Left ventricle myocardium inferior (tissue), 1 donor: ENCODE measurements around the gene MGLL. TPM values are rescaled to one million over a fixed set of nuclear protein-coding genes. Genes with fewer than 3 reads are reported as not detected.

ENCODE experiments used
- DNase-seq: peaks from one replicate; pipeline ENCODE4 v3.0.0-alpha.2; 2020
- H3K27ac ChIP-seq: fragments of 200-600 bp; replicated peaks from 2 replicates; pipeline ENCODE4 v1.8.0; 2021
- H3K27me3 ChIP-seq: fragments of 200-600 bp; 2 replicates; pipeline ENCODE4 v1.8.0; 2021; ENCODE audit warnings: low read depth
- H3K36me3 ChIP-seq: fragments of 200-600 bp; 2 replicates; pipeline ENCODE4 v1.8.0; 2021
- H3K4me1 ChIP-seq: fragments of 200-600 bp; 2 replicates; pipeline ENCODE4 v1.8.0; 2021
- H3K4me3 ChIP-seq: fragments of 200-600 bp; 2 replicates; pipeline ENCODE4 v1.8.0; 2021; ENCODE audit warnings: mild to moderate bottlenecking, moderate library complexity
- H3K9me3 ChIP-seq: fragments of 200-600 bp; replicated peaks from 2 replicates; pipeline ENCODE4 v1.8.0; 2021
- CTCF ChIP-seq: fragments of 200-600 bp; IDR thresholded peaks from 2 replicates; pipeline ENCODE4 v1.8.0; 2021; ENCODE audit warnings: antibody characterized with exemption, mild to moderate bottlenecking, borderline replicate concordance
- intact Hi-C: fragments of 100-400 bp; cut with micrococcal nuclease; formaldehyde crosslinking; loops from one replicate; pipeline ENCODE4 v1.11.0; 2022
- total RNA-seq: library from RNA; stranded (reverse); fragmentation: NEBNext Ultra II Directional; extraction: Animal tissue kit (Norgen Biotek cat#: 25700); gene quantifications from one replicate; pipeline ENCODE4 v1.2.1, GENCODE V29; 2021
- donor health status: DM: no; HTN: yes; CAD: no; lungs with severe emphysema.

MGLL gene
- total RNA-seq, 1 donor from 2014 or later = 67.0 TPM

DNA sequence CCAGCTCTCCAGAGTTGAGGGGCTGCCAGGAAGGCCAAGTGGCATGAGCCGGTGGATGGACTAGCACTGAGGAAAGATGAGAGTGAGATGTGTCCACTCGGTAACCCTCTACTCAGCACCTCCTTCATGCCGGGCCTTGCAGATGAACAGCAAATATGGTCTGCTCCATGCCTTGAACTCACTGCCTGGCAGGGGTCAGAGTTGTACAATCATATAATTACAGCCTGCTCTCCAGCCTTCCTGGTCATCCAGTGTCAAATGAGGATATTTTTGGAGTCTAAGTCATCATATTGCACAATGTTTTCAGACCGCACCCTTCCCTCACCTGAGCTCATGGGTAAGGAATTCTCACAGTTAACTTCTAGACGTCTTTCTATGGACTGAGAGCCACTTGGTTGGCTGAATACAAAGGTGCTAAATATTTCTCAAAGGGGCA lies 4.9 kb downstream of the MGLL start:
- Histone ChIP-seq H3K27me3 (no peaks in the 10 kb centered on the region), H3K27ac (peak overlapping the region; percentile 96), H3K9me3 (no peaks in the 10 kb centered on the region), H3K36me3 (peaks cover 41% of the 10 kb centered on the region), H3K4me1 (peaks cover 98% of the 10 kb centered on the region), H3K4me3 (peak overlapping the region; percentile 95)
- intact Hi-C loops = no loop called here
- no peak for TF ChIP-seq CTCF
- DNase-seq = no peak

DNA sequence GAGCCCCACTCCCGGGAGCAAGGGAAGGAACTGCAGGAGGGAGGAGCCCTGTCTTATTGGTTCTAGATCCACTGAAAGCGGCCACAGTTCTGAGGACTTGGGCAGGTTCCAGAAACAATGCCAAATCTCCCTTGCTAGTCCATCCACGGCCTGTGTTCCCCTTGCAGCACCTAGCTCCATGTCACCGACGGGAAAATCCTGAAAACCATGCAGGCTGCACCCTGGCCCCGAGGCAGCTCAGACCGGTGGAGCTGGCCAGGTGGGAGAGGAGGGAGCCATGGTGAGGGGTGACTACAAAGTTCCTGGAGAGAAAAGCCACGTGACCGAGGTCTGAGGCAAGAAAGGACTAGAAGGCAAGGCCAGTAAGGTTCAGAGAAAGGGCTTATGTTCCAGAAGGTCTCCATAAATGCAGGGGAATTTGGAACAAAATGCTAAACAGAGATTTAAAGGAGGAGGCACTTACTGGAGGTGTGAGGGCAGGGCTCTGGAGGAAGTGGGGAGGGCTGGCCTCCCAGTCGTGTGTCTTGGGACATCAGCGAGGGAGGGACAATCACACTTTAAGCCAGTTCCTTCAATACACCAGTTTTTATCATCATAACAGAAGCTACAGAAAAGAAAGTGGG lies 5.4 kb downstream of the MGLL start:
- DNase-seq = no peak
- Histone ChIP-seq H3K4me3 (peak overlapping the region; percentile 95), H3K36me3 (peaks cover 46% of the 10 kb centered on the region), H3K4me1 (peaks cover 97% of the 10 kb centered on the region), H3K27me3 (no peaks in the 10 kb centered on the region), H3K9me3 (peaks cover under 1% of the 10 kb centered on the region), H3K27ac (peak overlapping the region; percentile 96)
- no peak for TF ChIP-seq CTCF
- intact Hi-C loops = no loop called here

- Histone ChIP-seq H3K36me3 (peaks cover 56% of the 10 kb centered on the region), H3K27me3 (no peaks in the 10 kb centered on the region), H3K4me3 (peak overlapping the region; percentile 95), H3K27ac (peak overlapping the region; percentile 96), H3K9me3 (peaks cover 3% of the 10 kb centered on the region), H3K4me1 (peaks cover 93% of the 10 kb centered on the region)
- no peak for DNase-seq
- TF ChIP-seq CTCF = no peak
- intact Hi-C loops = no loop called here
Measured at GRCh38 chr3:127815641-127816605, 6.4 kb downstream of the MGLL start.

GRCh38 chr3:127815001-127815400 lies 7.3 kb downstream of the MGLL start:
- peaks cover 3% of the 10 kb centered on the region for H3K9me3 ChIP-seq
- DNase-seq = no peak
- H3K27ac ChIP-seq = peak overlapping the region; percentile 96
- peaks cover 95% of the 10 kb centered on the region for H3K4me1 ChIP-seq
- no peaks in the 10 kb centered on the region for H3K27me3 ChIP-seq
- TF ChIP-seq CTCF = no peak
- H3K36me3 ChIP-seq = peaks cover 65% of the 10 kb centered on the region
- intact Hi-C loops = no loop called here
- peak overlapping the region; percentile 95 for H3K4me3 ChIP-seq

DNA sequence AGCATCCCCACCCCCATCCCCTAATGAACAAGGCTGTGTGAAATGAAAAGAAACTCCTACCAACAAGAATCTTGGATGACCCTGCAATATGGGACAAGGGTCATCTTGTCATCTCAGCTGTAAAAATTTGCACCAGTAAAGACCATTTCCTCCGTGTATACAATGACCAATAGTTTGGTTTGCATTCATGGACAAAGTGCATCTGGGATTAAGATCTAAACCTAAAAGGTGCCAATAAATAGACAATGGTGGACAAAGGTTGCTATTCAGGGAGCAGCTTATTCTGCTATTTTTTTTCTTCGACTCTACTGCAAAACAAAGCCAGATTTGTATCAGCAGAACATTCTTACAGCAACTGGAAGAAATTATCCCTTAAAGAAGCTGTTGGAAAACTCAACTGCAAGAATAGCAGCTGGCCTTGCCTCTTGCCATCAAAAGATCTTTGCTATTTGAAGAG lies 8.0 kb downstream of the MGLL start:
- no peaks in the 10 kb centered on the region for H3K27me3 ChIP-seq
- peaks cover 3% of the 10 kb centered on the region for H3K9me3 ChIP-seq
- H3K27ac ChIP-seq = peak overlapping the region; percentile 96
- peaks cover 68% of the 10 kb centered on the region for H3K36me3 ChIP-seq
- no peak for TF ChIP-seq CTCF
- intact Hi-C loops = no loop called here
- peaks cover 95% of the 10 kb centered on the region for H3K4me1 ChIP-seq
- DNase-seq = no peak
- peak overlapping the region; percentile 95 for H3K4me3 ChIP-seq
